Endothelial cell (in vitro differentiated cells): ENCODE measurements around the gene ASPHD2. TPM values are rescaled to one million over a fixed set of nuclear protein-coding genes. Genes with fewer than 3 reads are reported as not detected.

Source experiments
- DNase-seq: peaks from one replicate; pipeline ENCODE4 v3.0.0; 2021; ENCODE audit warnings: low spot score
- H3K27ac Mint-ChIP-seq: one replicate; pipeline ENCODE4 v1.8.0; 2021; ENCODE audit warnings: mixed read lengths, inconsistent platforms; ENCODE audit not compliant: unreplicated experiment
- H3K27me3 Mint-ChIP-seq: one replicate; pipeline ENCODE4 v1.8.0; 2021; ENCODE audit warnings: mild to moderate bottlenecking, moderate library complexity, mixed read lengths, inconsistent platforms; ENCODE audit not compliant: unreplicated experiment
- H3K36me3 Mint-ChIP-seq: one replicate; pipeline ENCODE4 v1.8.0; 2021; ENCODE audit warnings: mild to moderate bottlenecking, low read depth, mixed read lengths, inconsistent platforms; ENCODE audit not compliant: unreplicated experiment
- H3K4me1 Mint-ChIP-seq: one replicate; pipeline ENCODE4 v1.8.0; 2021; ENCODE audit warnings: mild to moderate bottlenecking, mixed read lengths, inconsistent platforms; ENCODE audit not compliant: unreplicated experiment
- H3K4me3 Mint-ChIP-seq: one replicate; pipeline ENCODE4 v1.8.0; 2021; ENCODE audit warnings: mild to moderate bottlenecking, mixed read lengths, inconsistent platforms; ENCODE audit not compliant: unreplicated experiment
- H3K9me3 Mint-ChIP-seq: one replicate; pipeline ENCODE4 v1.8.0; 2021; ENCODE audit warnings: mixed read lengths, inconsistent platforms; ENCODE audit not compliant: unreplicated experiment
- total RNA-seq: library from RNA; stranded (reverse); fragmentation: NEBNext Ultra II Directional; extraction: Animal tissue kit (Norgen Biotek cat#: 25700); gene quantifications from one replicate; pipeline ENCODE4 v1.2.1, GENCODE V29; 2021; ENCODE audit not compliant: unreplicated experiment
- TF ChIP-seq, protein P1 (sequence below): fragments of 200-600 bp; sonication (generic); IDR thresholded peaks from one replicate; pipeline ENCODE4 v1.5.0; 2021; ENCODE audit warnings: antibody characterized with exemption; ENCODE audit not compliant: unreplicated experiment

Gene ASPHD2
- total RNA-seq, 1 donor from 2014 or later: 14.5 TPM

DNA sequence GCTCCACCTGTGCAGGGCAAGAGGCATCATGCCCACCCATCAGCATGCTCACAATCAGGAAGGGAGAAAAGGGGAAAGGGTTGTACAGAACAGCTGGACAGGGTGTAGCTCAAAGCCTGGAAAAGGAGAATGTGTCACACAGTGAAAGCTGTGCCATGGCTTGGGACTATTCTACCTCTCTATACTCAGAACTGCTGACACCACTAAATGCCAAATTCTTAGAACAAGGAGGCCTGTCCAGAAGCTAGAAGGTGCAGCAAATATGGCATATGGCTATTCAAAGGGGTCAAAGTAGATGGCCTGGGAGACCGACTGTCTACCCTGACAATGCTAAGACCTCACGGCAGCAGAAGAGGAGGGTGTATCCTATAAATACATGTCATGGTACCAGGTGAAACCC lies 41.7 kb downstream of the ASPHD2 start:
- TF ChIP-seq, protein P1, sequence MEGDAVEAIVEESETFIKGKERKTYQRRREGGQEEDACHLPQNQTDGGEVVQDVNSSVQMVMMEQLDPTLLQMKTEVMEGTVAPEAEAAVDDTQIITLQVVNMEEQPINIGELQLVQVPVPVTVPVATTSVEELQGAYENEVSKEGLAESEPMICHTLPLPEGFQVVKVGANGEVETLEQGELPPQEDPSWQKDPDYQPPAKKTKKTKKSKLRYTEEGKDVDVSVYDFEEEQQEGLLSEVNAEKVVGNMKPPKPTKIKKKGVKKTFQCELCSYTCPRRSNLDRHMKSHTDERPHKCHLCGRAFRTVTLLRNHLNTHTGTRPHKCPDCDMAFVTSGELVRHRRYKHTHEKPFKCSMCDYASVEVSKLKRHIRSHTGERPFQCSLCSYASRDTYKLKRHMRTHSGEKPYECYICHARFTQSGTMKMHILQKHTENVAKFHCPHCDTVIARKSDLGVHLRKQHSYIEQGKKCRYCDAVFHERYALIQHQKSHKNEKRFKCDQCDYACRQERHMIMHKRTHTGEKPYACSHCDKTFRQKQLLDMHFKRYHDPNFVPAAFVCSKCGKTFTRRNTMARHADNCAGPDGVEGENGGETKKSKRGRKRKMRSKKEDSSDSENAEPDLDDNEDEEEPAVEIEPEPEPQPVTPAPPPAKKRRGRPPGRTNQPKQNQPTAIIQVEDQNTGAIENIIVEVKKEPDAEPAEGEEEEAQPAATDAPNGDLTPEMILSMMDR: no peak
- Mint-ChIP-seq H3K9me3 (no peaks in the 10 kb centered on the region), H3K36me3 (peaks cover 46% of the 10 kb centered on the region), H3K4me1 (no peaks in the 10 kb centered on the region), H3K27ac (no peak overlapping the region), H3K27me3 (no peaks in the 10 kb centered on the region), H3K4me3 (peak overlapping the region; percentile 28)
- no peak for DNase-seq

DNA sequence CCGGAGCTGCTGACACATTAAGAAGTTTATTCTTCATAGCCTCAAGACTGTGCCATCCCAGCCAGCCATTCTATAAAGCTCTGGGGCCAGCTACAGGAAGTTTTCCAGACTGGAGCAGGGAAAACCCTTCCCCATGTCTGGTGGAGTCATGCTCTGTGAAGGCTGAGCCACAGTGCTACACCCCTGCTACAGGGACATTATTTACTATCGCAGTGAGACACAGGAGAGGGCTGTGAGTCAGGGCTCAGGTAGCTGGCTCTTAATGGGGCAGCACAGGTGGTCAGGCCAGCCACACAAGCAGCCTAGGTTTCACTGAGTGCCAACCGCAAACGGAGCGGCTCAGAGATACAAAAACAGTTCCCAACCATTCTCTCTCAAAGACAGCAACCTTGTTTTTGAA lies 42.5 kb downstream of the ASPHD2 start:
- H3K27me3 Mint-ChIP-seq: no peaks in the 10 kb centered on the region
- no peak overlapping the region for H3K27ac Mint-ChIP-seq
- TF ChIP-seq, protein P1: no peak
- DNase-seq: no peak
- peaks cover 44% of the 10 kb centered on the region for H3K36me3 Mint-ChIP-seq
- no peak overlapping the region for H3K4me3 Mint-ChIP-seq
- no peaks in the 10 kb centered on the region for H3K9me3 Mint-ChIP-seq
- H3K4me1 Mint-ChIP-seq: no peaks in the 10 kb centered on the region

DNA sequence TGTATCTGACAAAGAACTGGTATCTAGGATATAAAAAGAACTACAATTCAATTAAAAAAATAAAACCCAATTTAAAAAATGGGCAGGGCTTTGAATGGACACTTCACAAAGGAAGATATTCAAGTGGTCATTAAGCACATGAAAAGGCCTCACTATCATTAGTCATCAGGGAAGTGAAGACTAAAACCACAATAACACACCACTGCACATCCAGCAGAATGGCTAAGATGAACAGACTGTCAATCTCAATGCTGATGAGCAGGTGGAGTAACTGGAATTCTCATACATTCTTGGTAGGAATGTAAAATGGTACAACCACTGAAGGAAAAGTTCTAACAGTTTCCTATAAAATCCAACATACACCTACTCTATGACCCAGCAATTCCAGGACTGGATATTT lies 45.6 kb downstream of the ASPHD2 start:
- Mint-ChIP-seq H3K9me3 (no peaks in the 10 kb centered on the region), H3K36me3 (peaks cover 36% of the 10 kb centered on the region), H3K4me1 (peaks cover 9% of the 10 kb centered on the region), H3K27ac (no peak overlapping the region), H3K27me3 (no peaks in the 10 kb centered on the region), H3K4me3 (no peak overlapping the region)
- DNase-seq: no peak
- TF ChIP-seq, protein P1: no peak

DNA sequence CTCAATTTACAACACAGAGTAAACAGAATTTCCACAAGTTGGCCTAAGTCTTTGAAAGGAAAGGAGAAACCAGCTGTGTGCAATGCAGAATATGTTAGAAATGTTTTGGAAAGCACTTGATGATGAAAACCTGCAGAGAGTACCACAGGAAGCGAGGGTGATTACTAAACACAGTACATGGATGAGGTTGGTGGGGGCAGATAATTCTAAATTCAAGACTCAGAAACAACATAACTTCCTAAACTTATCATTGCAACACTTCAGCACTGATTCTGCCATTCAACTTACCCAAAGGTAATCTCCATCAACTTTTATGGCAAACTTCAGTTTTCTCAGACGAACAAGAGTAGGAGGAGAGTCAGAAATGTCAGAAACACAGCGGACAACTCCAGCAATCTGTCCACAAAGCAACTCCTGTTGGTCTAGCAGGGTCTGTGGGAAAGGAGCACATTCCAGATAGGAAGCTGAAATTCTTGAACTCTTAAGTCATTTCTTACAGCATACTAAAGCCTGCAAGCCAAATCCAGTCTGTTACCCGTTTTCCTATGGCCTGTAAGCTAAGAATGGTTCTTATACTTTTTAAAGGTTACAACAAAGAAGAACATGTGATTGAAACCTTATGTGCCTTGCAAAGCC lies 47.8 kb downstream of the ASPHD2 start:
- TF ChIP-seq, protein P1: no peak
- no peak for DNase-seq
- peaks cover 16% of the 10 kb centered on the region for H3K4me1 Mint-ChIP-seq
- H3K27me3 Mint-ChIP-seq: no peaks in the 10 kb centered on the region
- no peak overlapping the region for H3K27ac Mint-ChIP-seq
- peaks cover 31% of the 10 kb centered on the region for H3K36me3 Mint-ChIP-seq
- H3K9me3 Mint-ChIP-seq: no peaks in the 10 kb centered on the region
- peak overlapping the region; percentile 24 for H3K4me3 Mint-ChIP-seq

DNA sequence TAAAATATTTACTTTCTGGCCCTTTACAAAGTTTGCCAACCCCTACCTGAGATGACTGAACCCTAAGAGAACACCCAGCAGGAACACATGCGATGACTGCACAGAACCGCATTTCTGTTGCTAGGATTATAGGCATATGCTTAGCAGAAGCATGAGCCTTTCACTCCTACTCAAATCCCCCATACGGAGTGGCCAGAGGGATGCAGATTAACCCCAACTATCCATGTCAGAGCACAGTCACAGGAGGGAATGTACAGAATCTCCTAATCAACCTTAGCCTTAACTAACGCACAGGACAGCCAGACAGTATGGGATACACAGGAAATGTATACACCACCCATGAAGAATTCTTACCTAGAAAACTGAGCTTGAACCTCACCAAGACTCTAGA lies 48.3 kb downstream of the ASPHD2 start:
- TF ChIP-seq, protein P1: no peak
- DNase-seq: no peak
- Mint-ChIP-seq H3K27ac (no peak overlapping the region), H3K36me3 (peaks cover 32% of the 10 kb centered on the region), H3K9me3 (no peaks in the 10 kb centered on the region), H3K4me1 (peaks cover 21% of the 10 kb centered on the region), H3K27me3 (no peaks in the 10 kb centered on the region), H3K4me3 (peak overlapping the region; percentile 24)
